Subcutaneous adipose tissue (tissue), 4 donors: ENCODE measurements around the gene PCDHGA10. TPM values are rescaled to one million over a fixed set of nuclear protein-coding genes. Genes with fewer than 3 reads are reported as not detected.
"Not testable (repeated sequence)": the region's sequence is repeated elsewhere in the genome, so short reads cannot be mapped to it uniquely, and the experiment has no call there.

Experiments used
- total RNA-seq, 4 donors: library from RNA; depleted of rRNA; stranded (reverse); fragments of >200 nt; gene quantifications; one replicate each; pipeline ENCODE4 v1.1.0, GENCODE V29; 2016
- TF ChIP-seq, protein P1 (sequence below): fragments of 450-650 bp; IDR thresholded peaks from one replicate; pipeline ENCODE4 v1.5.1; 2016; ENCODE audit warnings: low read depth, mild to moderate bottlenecking, control low read depth, antibody characterized with exemption, moderate library complexity

Gene PCDHGA10
- total RNA-seq, 4 donors from 2014 or later = 4.4 to 6.0 (median 4.6) TPM

DNA sequence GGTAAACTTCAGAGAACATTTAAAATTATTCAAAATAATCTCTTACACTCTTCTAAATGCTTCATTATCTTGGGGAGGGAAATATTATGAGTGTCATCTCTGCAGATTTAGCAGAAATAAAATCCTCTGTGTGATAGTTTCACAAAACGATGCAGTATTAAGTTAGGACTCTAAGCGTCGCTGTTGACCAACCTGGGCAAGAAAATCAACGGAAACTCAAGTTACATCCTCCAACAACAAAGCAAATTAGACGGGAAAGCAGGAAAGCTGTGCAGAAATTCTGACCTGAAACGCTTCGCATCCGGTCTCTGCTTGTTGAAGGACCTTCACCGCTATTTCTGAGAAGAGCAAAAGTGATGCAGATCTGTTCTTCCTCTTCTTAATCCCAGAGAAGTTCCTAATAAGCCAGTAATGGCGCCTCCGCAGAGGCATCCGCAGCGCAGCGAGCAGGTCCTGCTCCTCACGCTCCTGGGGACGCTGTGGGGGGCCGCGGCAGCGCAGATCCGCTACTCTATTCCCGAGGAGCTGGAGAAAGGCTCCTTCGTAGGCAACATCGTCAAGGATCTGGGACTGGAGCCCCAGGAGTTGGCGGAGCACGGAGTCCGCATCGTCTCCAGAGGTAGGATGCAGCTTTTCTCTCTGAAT lies 39.0 kb upstream of the PCDHGA10 start, which contains the start of gene PCDHGA6:
TSS of gene PCDHGA6 (plus strand) at position 219 of the 645 bp plus-strand sequence. CDS start at position 412, 193 bp downstream.
- TF ChIP-seq, protein P1, sequence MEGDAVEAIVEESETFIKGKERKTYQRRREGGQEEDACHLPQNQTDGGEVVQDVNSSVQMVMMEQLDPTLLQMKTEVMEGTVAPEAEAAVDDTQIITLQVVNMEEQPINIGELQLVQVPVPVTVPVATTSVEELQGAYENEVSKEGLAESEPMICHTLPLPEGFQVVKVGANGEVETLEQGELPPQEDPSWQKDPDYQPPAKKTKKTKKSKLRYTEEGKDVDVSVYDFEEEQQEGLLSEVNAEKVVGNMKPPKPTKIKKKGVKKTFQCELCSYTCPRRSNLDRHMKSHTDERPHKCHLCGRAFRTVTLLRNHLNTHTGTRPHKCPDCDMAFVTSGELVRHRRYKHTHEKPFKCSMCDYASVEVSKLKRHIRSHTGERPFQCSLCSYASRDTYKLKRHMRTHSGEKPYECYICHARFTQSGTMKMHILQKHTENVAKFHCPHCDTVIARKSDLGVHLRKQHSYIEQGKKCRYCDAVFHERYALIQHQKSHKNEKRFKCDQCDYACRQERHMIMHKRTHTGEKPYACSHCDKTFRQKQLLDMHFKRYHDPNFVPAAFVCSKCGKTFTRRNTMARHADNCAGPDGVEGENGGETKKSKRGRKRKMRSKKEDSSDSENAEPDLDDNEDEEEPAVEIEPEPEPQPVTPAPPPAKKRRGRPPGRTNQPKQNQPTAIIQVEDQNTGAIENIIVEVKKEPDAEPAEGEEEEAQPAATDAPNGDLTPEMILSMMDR = no peak

DNA sequence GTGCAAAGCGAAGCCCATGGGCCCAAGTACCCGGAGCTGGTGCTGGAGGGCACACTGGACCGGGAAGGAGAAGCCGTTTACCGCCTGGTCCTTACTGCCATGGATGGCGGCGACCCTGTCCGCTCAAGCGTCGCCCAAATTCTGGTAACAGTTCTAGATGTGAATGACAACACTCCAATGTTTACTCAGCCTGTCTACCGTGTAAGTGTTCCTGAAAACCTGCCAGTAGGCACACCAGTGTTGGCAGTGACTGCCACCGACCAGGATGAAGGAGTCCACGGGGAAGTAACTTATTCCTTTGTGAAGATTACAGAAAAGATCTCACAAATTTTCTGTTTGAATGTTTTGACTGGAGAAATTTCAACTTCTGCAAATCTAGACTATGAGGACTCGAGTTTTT lies 38.2 kb upstream of the PCDHGA10 start:
- TF ChIP-seq, protein P1 = no peak

DNA sequence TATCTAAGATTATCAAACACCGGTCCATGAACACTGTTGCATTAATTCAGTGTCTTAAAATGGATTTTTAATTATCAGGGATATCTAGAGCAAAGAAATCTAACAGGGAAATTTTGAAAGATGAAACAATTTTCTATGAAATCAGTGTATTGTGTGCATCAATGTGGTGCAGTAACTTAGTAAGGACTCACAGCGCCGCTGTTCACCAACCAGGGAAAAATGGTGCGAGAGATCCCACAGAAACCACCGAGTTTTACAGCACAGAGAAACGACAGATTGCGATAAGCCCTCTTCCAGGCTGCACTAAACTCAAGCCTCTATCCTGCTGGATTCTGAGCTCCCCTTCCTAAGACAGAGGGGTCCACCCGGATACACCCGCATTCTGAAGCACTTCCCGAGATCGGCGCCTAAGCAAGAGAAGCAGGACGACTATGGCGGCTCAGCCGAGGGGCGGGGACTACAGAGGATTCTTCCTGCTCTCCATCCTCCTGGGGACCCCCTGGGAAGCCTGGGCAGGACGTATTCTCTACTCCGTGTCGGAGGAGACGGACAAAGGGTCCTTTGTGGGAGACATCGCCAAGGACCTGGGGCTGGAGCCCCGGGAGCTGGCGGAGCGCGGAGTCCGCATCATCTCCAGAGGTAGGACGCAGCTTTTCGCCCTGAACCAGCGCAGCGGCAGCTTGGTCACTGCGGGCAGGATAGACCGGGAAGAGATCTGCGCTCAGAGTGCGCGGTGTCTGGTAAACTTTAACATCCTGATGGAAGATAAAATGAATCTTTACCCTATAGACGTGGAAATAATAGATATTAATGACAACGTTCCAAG lies 30.1 kb upstream of the PCDHGA10 start, which contains the start of gene PCDHGA7:
TSS of gene PCDHGA7 (plus strand) at position 274 of the 826 bp plus-strand sequence. CDS start at position 432, 158 bp downstream.
- TF ChIP-seq, protein P1 = no peak

DNA sequence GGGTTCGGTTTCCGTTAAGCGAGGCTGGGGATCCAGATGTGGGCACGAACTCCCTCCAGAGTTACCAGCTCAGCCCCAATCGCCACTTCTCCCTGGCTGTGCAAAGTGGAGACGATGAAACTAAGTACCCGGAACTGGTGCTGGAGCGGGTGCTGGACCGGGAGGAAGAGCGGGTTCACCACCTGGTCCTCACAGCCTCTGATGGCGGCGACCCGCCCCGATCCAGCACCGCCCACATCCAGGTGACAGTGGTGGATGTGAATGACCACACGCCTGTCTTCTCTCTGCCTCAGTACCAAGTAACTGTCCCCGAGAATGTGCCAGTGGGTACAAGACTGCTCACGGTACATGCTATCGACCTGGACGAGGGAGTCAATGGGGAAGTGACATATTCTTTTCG lies 29.4 kb upstream of the PCDHGA10 start:
- TF ChIP-seq, protein P1 = no peak

DNA sequence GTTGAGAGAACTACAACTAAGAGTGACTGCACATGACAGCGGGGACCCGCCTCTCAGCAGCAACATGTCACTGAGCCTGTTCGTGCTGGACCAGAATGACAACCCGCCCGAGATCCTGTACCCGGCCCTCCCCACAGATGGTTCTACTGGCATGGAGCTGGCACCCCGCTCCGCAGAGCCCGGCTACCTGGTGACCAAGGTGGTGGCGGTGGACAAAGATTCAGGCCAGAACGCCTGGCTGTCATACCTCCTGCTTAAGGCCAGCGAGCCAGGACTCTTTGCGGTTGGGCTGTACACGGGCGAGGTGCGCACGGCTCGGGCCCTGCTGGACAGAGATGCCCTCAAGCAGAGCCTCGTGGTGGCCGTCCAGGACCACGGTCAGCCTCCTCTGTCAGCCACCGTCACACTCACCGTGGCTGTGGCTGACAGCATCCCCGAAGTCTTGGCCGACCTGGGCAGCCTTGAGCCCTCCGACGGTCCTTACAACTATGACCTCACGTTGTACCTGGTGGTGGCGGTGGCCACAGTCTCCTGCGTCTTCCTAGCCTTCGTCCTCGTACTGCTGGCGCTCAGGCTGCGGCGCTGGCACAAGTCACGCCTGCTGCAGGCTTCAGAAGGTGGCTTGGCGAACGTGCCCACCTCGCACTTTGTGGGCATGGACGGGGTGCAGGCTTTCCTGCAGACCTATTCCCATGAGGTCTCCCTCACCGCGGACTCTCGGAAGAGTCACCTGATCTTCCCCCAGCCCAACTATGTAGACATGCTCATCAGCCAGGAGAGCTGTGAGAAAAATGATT lies 28.1 kb upstream of the PCDHGA10 start:
- TF ChIP-seq, protein P1 = no peak

DNA sequence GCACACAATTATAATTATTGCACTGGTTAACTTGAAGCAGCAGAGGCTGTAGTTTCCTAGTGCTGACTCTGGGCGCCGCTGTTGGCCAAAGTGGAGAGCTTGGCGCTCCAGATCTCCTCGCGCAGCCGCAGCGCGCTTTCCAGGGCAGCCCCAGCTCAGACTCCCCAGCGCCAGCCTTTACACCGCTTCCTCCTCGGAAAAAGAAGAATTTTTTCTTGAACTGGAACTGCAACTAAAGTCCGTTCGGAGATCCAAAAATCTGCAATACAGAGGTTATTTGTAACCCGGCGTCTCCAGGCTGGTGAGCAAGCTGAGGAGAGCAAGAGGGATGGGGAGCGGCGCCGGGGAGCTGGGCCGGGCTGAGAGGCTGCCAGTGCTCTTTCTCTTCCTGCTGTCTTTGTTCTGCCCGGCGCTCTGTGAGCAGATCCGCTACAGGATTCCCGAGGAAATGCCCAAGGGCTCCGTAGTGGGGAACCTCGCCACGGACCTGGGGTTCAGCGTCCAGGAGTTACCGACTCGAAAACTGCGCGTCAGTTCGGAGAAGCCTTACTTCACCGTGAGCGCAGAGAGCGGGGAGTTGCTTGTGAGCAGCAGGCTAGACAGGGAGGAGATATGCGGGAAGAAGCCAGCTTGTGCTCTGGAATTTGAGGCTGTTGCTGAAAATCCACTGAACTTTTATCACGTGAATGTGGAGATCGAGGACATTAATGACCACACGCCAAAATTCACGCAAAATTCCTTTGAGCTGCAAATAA lies 25.1 kb upstream of the PCDHGA10 start, which contains the start of gene PCDHGB4:
TSS of gene PCDHGB4 (plus strand) at position 142 of the 755 bp plus-strand sequence. CDS start at position 329, 187 bp downstream.
- TF ChIP-seq, protein P1 = not testable (repeated sequence)
